Measurements from ENCODE around the gene PPP2R5C.

GRCh38 chr14:101973356-101973755 is 211.8 kb downstream of the PPP2R5C start:
- TF ChIP-seq POLR2A (IDR thresholded peaks at IDR 0.05) (no peak), CTCF (IDR thresholded peaks at IDR 0.05) (no peak), EP300 (IDR thresholded peaks at IDR 0.05) (no peak)

Measured in tibial nerve (tissue), 4 donors.